Effector CD4-positive, alpha-beta T cell (primary cell): Measurements from ENCODE around the gene SRC.

ENCODE experiments used
- DNase-seq: peaks from one replicate; pipeline ENCODE4 v3.0.0-alpha.2; 2020
- total RNA-seq: gene quantifications from one replicate; lab custom pipeline; 2026; lab: John Stamatoyannopoulos, UW

The SRC gene
- total RNA-seq, result 1.5 reads per million

DNA sequence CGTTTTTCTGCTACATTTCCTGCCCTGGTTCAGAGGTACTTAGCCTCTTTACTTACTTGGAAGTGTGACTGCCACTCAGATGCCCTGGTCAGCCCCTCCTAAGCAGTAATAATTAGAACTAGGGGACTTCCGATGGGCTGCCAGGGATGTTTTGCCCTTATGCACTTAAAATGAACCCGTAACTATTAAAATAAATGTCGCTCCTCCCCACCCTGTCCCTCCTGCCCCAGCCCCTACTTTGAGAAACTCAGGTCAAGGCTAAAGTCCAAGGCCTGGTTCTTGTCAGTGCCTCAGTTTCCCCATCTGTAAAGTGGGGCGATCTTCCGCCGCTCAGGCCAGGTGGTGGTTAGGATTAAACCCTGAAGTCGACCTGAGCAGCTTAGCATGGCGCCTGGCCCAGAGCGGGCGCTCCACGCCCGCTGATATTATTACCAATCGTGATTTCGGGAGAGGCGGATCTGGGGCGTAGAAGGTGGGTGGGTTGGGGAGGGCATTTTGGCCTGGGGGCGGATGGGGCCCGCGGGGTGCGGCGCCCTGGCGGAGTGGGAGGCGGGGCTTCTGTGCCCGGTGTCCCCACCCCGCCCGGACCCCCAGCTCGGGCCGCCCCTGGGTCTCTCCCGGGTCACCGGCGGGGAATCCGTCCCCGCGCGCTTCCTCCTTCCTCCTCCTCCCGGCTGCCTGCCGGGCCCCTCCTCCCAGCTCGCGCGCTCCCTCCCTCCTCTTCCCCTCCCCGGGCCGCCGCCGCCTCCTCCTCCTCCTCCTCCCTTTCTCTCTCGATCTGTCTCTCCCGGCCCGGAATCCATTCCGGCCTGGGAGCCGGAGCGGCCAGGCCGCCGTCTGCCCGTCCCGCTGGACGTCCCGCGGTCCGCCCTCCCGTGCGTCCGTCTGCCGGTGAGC lies at the start of gene SRC:
Gene SRC (plus strand): TSS at position 802 of the 897 bp plus-strand sequence. CDS start 38,014 bp downstream, outside the sequence.
- peak; percentile 18 for DNase-seq

DNA sequence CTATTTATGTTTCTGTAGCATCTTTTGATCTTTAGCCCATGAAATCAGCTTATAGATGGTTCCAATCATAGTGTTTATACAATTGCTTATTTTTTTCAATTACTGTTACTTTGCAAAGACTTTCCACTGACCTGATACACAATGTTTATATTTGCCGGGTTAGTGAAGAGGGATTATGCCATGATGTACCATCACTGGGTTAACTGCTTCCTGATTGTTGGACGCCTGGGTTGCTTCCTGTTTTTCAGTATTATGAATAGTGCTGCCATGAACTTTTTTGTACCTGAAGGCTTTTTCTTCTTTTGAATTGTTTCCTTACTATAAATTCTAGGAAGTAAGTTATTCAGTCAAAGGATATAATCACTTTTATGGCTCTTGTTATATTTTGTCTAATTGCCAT lies 49.6 kb upstream of the SRC start:
- no peak for DNase-seq

DNA sequence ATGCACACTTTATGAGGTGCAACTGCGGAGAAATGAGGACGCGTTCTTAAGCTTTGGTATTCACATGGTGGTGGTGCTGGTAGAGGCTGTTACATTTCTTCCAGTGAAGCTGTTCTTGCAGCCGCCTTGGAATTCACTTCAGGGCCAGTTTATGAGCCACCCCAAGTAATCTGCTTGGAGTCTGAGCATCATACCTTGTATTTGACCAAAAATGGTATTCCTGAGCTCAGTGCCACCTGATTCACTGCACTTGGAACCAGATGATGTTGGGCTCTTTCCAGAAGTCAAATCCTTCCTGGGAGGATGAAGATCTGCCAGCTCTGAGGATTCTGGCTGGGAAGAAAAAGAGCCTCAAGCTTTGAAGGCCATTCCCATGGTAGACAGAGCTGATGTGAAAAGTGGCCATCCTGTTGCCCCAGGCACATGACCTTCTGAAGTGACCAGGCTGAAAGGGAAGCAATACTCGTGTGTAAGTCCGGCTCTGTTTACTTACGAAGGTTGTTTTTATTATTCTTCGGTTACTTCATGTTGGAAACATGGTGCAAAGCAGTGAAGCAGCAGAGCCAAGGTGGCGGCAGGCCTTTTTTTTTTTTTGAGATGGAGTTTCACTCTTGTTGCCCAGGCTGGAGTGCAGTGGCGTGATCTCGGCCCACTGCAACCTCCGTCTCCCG lies 48.7 kb upstream of the SRC start:
- DNase-seq, result no peak

DNA sequence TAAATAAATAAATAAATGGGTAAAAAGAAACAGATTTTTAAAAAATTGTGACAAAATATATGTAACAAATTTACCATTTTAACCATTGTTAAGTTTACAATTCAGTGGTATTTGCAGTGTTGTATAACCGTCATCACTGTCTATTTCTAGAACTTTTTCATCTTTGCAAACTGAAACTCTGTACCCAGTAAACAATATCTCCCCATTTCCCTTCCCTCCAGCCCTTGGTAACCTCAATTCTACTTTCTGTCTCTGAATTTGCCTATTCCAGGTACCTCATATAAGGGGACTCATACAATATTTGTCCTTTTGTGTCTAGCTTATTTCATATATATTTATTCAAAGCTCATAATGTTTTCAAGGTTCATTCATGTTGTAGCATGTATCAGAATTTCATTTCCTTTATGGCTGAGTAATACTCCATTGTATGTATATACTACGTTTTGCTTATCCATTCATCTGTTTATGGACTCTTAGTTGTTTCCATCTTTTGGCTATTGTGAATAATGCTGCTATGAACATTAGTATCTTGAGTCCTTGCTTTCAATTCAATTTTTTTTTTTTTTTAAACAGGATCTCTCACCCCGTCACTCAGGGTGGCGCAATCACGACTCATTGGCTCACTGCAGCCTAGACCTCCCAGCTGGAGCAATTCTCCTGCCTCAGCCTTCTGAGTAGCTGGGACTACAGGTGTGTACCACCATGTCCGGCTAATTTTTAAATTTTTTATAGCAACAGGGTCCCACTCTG lies 47.6 kb upstream of the SRC start:
- DNase-seq, result no peak

GRCh38 chr20:37299718-37300528 lies 46.0 kb upstream of the SRC start:
- DNase-seq, result no peak

GRCh38 chr20:37301120-37301519 lies 44.8 kb upstream of the SRC start:
- no peak for DNase-seq

- DNase-seq, result no peak
These were observed 44.4 kb upstream of the SRC start for GRCh38 chr20:37301558-37301957.

GRCh38 chr20:37302981-37303380 lies 43.0 kb upstream of the SRC start:
- no peak for DNase-seq

DNA sequence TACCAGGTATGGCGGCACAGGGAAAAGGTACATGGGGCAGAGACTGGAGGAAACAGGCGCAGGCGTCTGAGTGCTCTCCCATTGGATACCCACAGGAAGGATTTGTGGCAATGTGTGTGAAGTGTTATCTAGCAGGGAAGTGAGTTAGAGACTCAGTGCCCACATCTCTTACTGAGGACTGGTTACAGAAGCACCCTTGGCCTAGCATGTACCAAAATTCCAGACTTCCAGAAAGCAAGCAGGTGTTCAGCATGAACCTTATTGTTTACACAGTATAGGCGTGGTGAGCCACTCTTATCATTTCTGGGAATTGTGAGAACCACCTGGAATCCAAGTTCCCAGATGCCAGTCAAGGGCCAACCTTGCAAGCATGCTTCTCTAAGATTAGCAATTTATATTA lies 42.3 kb upstream of the SRC start:
- DNase-seq, result no peak

GRCh38 chr20:37305079-37305478 lies 40.9 kb upstream of the SRC start:
- no peak for DNase-seq

DNA sequence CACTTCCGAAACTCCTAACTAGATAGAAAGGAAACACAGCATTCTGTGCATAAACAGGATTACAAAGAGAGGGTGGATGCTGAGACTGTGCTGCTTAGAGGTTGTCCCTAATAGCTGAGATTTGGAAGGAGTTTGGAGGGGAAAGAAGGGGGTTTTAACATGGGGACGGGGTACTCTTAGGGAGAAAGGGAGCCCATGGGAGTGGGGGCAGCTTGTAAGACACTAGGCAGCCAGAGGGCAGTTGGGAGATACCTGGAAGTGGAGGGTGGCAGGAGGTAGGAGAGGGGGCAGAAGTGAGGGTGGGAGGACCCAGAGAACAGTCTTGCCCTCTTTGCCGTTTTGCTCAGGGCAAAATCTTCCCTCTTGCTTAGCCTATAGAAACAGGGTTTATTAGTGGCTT lies 40.1 kb upstream of the SRC start:
- DNase-seq, result no peak

DNA sequence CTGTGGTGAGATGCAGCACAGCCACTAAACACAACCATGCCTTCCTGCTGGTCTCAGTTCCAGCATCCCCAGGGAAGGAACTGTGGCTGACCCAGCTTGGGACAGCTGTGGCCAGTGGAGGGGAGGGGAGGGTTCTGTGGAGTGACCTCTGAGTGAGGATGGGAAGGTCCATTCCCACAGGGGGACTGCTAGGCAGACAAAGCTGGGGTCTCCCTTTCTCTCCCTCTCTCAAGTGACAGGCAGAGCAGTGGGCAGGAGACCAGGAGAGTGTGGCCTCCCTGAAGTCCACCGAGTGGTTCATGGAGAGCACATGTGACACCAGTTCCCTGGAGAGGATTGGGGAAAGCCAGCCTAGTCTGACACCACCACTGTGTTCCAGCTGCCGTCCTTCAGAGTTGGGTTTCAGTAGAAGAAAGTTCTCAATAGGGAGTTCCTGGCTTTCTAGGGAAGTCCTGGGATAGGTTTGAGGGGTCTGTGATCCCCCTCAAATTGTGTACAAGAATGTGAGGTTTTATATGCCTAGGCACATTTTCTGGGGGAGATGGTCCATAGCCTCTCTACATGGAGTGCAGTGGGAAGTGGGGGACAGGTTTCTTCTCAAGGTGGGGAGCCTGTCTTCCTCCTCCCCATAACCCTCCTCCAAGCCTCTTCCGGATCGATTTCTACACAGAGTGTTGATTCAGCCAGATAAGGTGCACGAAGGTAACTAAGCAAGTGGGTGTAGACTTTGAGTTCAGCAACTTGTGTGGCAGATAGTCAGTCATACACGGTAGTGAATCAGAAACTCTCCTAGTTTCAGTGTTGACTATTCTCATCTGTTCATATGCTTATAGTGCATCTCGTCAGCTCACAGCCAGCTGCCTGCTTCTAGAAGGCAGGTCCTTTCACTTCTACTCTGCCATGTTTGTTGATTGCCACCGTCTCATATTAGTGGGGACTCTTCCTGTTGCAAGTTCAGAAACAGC lies 37.6 kb upstream of the SRC start:
- DNase-seq, result no peak

DNA sequence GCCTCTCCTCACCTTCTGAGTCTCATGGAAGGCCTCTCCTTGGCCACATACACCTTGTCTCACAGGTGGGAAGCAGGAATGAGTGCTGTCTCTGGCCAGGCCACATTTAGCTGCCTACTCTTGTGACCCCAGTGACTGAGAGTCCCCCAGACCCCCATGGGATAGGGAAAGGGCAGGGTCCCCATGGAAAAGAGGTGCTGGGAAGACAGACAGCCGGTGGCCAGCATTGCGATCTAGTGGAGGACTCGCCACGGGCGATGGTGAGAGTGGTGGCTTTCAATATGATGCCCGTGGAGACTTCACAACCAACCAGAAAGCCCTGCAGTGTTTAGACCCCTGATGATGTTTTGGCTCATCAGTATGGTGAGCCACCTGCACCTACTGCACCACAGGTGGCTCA lies 36.6 kb upstream of the SRC start:
- no peak for DNase-seq

DNA sequence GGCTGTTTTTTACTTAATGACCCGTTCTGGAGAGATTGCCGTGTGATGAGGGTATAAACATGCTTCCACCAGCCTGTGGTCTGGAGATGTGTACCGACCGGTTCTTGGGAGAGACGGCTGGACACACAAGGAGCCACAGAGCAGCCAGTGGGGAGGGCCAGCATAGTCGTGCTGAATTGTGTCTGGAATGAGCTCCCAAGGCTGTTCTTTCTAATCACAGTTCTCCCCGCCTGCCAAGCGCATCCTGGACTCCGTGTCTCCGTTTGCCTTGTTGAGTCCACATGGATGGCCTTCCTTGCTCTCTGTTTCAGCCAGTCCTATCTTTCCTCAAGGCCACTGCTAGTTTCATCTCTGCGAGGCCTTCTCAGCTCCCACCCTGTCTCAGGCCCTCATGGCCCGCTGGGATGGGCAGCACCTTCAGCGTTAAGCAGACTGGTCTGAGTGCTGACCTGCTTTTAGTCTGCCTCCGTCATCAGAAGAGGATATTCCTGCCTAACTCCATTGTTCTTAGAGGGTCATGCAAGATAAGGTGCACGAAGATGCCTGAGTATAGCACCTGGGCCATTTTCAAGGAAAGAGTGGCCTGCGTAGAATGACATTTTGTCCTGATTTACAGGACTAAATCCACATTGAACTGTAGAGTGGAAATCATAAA lies 35.9 kb upstream of the SRC start:
- DNase-seq, result no peak

DNA sequence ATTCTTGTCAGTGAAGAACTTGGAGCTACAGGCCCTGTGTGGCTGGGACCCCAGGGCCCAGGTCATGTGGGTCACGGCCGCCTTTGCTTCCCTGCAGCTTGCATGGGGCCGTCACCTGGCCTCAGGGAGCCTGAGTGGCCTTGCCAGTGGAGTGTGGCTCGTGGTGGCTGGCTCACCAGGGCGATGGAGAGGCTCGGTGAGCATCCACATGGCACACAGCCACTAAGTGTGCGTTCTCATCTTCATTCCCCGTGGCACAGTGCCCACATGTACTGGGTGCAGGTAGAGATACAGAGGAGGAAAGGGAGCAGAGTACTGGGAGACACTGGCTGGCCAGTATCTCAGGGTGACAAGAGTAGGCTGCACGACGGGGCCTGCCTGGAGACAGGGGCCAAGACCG lies 35.0 kb upstream of the SRC start:
- no peak for DNase-seq

DNA sequence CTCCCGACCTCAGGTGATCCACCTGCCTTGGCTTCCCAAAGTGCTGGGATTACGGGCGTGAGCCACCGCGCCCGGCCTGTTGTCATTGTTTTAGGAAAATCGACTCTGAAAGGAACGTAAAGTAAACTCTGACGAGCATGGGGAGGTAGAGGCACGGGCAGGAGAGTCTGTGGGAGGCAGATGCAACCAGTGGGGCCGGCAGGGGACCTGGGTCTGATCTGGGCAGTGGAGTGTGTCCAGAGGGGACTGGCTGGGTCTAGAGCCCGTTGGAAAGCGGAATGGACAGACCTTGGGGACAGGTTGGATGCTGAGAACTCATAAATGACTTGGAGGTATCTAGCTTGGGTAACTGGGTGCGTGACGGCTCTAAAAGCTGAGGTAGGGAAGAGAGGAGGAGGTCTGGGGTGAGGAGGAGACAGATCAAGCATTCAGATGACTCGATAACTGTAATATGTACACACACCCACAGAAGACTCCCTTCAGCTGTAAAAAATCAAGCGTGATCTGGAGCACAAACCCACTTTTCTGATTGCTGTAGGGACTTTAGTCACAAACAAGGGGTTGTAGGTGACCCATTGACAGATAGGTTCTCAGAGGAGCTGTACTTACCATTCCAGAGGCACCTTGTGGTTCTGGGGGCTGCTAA lies 34.1 kb upstream of the SRC start:
- no peak for DNase-seq

- no peak for DNase-seq
These were observed 32.3 kb upstream of the SRC start for GRCh38 chr20:37313546-37314091.

GRCh38 chr20:37314099-37314498 lies 31.8 kb upstream of the SRC start:
- no peak for DNase-seq

DNA sequence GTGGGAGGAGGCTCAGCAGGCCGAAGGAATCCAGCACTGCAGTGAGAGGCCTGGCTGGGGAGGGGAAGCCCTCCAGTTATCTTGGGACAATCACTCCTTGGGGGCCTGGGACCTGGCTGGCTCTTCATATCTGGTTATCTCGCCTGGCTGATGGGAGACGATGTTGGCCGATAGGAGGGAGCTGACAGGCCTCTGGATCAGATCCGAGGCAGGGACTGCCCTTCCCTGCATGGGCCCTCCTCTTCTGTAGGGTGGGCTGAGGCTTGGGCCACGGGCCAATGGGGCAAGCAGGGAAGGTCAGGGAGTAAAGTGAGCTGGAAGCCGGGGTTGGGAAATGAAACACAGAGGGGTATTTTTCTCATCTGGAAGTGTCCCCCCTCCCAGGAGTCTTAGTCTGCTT lies 31.3 kb upstream of the SRC start:
- no peak for DNase-seq

GRCh38 chr20:37315021-37315451 lies 30.9 kb upstream of the SRC start:
- DNase-seq, result no peak
